A549 treated with Hydrocortisone at 1 μM for 4 hours (cell line): Measurements from ENCODE around the gene COG8. TPM values are rescaled to one million over a fixed set of nuclear protein-coding genes. Genes with fewer than 3 reads are reported as not detected.

Experiments
- total RNA-seq: library from RNA; stranded (reverse); fragments of 200-300 nt; extraction: Qiagen RNA extraction; gene quantifications from 5 replicates; pipeline ENCODE4 v1.2.3, GENCODE V29; 2022

The COG8 gene, protein sequence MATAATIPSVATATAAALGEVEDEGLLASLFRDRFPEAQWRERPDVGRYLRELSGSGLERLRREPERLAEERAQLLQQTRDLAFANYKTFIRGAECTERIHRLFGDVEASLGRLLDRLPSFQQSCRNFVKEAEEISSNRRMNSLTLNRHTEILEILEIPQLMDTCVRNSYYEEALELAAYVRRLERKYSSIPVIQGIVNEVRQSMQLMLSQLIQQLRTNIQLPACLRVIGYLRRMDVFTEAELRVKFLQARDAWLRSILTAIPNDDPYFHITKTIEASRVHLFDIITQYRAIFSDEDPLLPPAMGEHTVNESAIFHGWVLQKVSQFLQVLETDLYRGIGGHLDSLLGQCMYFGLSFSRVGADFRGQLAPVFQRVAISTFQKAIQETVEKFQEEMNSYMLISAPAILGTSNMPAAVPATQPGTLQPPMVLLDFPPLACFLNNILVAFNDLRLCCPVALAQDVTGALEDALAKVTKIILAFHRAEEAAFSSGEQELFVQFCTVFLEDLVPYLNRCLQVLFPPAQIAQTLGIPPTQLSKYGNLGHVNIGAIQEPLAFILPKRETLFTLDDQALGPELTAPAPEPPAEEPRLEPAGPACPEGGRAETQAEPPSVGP
- 21.7 to 27.8 TPM (median 25.6 TPM) in 5 replicates for total RNA-seq

DNA sequence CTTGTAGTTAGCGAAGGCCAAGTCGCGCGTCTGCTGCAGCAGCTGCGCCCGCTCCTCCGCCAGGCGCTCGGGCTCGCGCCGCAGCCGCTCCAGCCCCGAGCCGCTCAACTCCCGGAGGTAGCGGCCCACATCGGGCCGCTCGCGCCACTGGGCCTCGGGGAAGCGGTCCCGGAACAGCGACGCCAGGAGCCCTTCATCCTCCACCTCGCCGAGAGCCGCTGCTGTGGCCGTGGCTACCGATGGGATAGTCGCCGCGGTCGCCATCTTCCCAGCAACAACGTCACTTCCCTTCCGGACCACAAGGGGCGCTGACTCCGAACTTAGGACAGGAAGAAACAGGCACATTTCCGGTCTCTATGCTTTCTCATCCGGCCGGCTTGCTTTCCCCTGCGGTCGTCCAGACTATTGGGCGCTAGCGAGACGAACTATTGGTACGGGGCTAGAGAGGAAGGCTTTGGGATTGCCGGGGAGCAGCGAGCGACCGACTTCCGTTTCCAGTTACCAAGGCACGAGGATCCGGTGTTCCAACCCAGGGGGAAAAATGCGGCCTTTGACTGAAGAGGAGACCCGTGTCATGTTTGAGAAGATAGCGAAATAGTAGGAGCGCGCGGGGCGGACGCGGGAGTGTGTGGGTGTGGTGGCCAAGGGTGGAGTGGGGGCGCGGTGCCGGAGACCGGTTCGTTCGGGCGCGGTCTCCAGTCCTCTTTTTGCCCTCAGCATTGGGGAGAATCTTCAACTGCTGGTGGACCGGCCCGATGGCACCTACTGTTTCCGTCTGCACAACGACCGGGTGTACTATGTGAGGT lies at the start of gene COG8, which contains the start of gene NIP7:
TSS of gene COG8 (minus strand) at position 276 of the 806 bp plus-strand sequence. CDS start at position 264, 12 bp downstream.
TSS of gene NIP7 (plus strand) at position 484 of the 806 bp plus-strand sequence. CDS start at position 542, 58 bp downstream.

DNA sequence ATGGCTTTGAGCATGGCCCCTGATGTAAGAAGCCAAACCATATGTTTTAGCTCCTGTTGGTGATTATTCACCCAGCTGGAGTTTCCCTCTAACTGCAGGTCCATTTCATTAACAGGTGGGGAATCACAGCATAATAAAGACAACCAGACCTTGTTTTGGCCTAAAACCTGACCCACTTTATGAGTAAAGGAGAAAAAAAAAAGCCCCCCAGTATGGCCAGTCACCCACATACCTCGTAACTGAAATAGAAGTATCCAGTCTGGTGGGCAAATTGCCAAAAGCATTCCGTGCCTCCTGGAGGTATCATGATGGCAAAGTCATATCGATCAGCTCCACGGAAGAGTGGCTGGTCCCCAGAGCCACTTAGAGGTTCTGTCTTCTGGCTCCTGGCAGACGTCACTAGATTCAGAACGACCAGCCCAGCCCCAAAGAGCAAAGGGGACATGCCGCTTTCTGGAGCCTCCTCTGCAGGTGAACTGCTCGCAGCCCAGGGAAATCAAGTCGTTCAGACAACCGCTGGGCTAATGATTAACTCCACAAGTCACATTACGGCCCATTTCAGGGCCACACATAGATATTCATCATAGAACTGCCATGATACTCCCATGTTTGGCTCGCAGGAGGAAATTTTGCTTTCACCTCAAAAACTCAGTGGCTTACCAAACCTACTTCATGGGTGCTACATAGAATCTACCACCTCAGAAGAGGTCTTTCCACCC lies 12.1 kb upstream of the COG8 start, which contains the start of gene TMED6:
TSS of gene TMED6 (minus strand) at position 478 of the 719 bp plus-strand sequence. CDS start at position 445, 33 bp downstream.

DNA sequence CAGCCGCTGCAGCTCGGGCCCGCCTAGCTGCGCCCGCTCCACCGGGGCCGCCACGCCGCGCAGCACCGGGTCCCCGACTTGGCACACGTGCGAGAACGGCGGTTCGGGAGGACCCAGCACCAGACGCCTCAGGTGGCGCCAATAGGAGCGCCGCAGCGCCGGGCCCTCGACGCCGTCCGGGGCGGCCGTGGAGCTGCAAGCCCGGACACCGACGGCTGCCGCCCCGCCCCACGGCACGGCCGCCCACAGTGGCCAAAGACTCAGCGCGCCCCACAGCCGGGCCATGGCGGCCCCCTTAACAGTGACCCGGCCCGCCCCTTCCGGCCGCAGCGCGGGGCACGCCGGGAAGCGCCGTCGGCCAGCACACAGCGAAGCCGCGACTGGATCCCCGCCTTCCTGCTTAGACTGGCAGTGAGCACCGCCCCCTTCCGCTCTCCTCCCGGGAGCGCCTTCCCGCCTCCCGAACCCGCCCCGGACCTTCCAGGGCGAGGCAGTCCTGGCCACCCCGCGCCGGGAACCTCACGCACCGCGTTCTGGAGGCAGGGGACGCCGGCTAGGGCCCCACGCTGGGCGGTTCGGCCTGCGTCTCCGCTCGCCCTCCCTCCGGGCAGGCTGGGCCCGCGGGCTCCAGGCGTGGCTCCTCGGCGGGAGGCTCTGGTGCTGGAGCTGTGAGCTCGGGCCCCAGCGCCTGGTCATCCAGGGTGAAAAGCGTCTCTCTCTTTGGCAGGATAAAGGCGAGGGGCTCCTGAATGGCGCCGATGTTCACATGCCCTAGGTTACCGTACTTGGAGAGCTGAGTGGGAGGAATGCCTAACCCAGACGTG lies 8.9 kb downstream of the COG8 start, which contains the start of gene PDF:
TSS of gene PDF (minus strand) at position 303 of the 824 bp plus-strand sequence. CDS start at position 285, 18 bp downstream.

DNA sequence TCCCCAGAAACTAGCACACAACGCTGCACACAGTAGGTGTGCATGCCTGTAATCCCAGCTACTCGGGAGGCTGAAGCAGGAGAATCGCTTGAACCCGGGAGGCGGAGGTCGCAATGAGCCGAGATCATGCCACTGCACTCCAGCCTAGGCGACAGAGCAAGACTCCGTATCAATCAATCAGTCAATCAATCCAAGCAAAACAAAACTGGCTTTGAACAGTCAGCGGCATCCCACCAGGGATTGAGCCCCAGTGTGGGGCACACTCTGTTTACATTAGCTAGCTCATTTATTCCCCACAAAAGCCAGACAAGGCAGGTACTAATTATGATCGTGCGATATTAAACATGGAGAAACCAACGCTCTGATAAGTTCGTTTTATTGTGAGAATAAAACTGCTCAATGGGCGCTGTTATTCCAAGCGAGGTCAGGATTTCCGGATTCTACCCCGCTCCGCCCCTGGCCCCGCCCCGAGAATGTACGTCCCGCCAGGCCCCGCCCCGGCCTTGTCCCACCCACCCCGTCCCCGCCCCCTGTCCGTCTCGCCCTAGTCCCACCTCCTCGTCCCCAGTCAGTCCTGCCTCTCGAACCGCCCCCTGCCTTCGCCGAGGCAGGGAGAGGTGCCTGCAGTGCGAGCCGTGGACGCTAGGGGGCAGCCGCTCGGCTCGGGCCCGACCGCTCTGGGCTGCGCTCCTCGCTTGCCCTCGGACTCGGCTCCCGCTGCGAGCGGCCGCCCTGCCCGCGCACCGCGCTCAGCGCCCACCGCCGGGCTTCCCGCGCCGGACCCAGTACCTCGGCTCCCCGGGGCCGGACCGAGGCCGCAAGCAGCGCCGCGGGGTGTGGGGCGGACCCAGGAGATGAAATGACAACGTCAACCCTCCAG lies 28.5 kb downstream of the COG8 start, which contains the start of gene VPS4A:
TSS of gene VPS4A (plus strand) at position 698 of the 880 bp plus-strand sequence. CDS start at position 860, 162 bp downstream.

Other genes starting within 250 kb of the COG8 start
- gene HAS3, start 233.9 kb downstream of the COG8 start, total RNA-seq: 37.5 to 57.7 TPM (median 51.2 TPM) in 5 replicates
- gene CHTF8, start 207.0 kb downstream of the COG8 start, total RNA-seq: 121 to 130 TPM (median 125 TPM) in 5 replicates
- gene UTP4, start 206.9 kb downstream of the COG8 start, total RNA-seq: 80.1 to 87.1 TPM (median 82.7 TPM) in 5 replicates
- gene SNTB2, start 152.4 kb downstream of the COG8 start, total RNA-seq: 6.1 to 9.4 TPM (median 6.9 TPM) in 5 replicates
- gene VPS4A, start 28.2 kb downstream of the COG8 start, total RNA-seq: 29.8 to 33.1 TPM (median 31.5 TPM) in 5 replicates
- 18.0 to 41.0 TPM (median 38.8 TPM) in 5 replicates for gene PDF, start 9.0 kb downstream of the COG8 start, total RNA-seq
- gene NIP7, start 208 bp upstream of the COG8 start, total RNA-seq: 49.8 to 69.1 TPM (median 53.1 TPM) in 5 replicates
- 0.18 TPM in 1 of 5 replicates, not detected in the others for gene TMED6, start 12.2 kb upstream of the COG8 start, total RNA-seq
- 20.4 to 28.4 TPM (median 21.8 TPM) in 5 replicates for gene TERF2, start 46.4 kb upstream of the COG8 start, total RNA-seq
- gene CYB5B, start 85.1 kb upstream of the COG8 start, total RNA-seq: 186 to 226 TPM (median 196 TPM) in 5 replicates
- 3.2 to 7.7 TPM (median 5.4 TPM) in 5 replicates for gene NFAT5, start 226.4 kb upstream of the COG8 start, total RNA-seq